ENCODE measurements around the gene USH2A.

The USH2A gene

GRCh38 chr1:215844777-215845176 is 578.5 kb downstream of the USH2A start:
- DNase-seq = no peak

- no peak for DNase-seq
These were observed 579.0 kb downstream of the USH2A start for GRCh38 chr1:215844266-215844665.

GRCh38 chr1:215842905-215843304 is 580.3 kb downstream of the USH2A start:
- no peak for DNase-seq

- no peak for DNase-seq
These were observed 587.3 kb downstream of the USH2A start for GRCh38 chr1:215835951-215836350.

GRCh38 chr1:215833941-215834729 is 589.1 kb downstream of the USH2A start:
- DNase-seq = no peak

DNA sequence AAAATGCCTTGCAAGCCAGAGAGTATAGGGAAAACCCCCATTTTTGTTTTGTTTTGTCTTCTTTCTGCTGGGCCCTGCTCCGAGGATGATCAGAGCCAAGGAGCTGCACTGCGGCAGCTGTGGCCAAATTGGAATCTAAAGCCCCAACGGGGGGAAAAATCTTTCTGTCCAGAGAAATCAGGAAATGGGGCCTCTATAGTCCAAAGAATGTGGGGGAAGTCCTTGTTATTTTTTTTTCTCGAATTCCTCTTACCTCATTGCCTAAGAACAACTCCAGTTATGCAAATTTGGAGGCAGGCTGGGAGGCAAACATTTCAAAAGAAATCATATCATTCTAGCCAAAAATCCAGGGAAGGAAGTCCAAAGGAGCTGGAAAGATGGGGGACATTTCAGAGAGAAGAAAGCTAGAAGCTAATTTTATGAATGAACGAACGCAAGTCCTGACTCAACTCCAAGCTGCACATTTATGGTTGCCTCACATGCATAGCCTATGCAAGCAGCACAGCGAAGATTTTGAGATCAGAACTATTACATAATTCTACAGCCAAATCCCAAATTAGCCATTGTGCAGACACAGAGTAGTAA is 592.9 kb downstream of the USH2A start:
- DNase-seq = no peak

DNA sequence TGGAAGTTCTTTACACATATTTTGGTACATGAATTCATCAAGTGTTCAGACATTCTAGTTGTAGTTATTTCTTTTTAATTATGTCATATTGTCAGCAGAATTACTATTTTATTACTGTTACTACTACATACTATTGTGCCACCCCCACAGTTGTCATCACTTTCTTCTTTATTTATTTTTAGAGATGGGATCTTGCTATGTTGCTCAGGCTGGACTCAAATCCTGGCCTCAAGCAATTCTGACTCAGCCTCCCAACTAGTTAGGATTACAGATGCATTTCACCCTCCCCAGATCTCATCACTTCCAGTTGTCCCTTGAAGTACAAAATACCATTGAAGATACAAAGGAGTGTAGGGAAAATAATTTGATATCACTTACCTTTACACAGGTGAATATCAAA is 598.2 kb downstream of the USH2A start:
- DNase-seq = no peak

DNA sequence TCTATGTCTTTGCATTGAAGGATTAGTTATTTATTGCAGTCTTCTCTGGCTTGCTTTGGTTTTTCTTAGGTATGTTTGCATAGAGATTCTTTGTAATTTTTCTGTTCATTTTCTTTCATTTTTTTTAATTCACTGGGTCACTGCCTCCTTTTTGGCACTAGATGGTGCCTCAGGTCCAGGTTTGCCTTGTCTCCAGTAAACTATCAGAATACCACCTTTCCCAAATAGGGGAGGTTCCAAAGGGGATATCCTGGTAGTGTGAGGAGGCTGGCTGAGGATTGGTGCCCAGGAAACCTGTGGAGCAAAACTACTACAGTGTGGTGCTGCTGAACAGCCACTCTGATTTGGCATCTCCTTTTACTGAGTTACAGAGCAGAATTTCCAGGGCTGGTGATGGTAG is 599.0 kb downstream of the USH2A start:
- no peak for DNase-seq

DNA sequence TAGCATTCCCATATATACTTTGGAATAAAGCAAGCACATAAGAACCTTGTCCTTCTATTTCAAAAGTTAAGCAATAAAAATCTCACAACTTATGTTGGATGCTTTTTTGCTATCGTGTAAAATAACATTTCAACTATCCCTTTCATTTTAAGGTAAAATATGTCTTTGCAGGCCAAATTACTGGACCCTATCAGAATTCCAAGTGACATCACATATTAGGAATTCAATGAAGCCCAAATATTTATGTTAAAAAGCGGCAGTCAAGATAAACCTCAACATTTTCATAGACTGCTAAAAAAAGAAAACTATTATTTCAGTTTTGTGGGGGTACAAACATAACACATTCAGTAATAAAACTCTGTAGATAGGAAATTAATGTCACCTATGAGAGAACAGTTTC is 604.1 kb downstream of the USH2A start:
- DNase-seq = no peak

DNA sequence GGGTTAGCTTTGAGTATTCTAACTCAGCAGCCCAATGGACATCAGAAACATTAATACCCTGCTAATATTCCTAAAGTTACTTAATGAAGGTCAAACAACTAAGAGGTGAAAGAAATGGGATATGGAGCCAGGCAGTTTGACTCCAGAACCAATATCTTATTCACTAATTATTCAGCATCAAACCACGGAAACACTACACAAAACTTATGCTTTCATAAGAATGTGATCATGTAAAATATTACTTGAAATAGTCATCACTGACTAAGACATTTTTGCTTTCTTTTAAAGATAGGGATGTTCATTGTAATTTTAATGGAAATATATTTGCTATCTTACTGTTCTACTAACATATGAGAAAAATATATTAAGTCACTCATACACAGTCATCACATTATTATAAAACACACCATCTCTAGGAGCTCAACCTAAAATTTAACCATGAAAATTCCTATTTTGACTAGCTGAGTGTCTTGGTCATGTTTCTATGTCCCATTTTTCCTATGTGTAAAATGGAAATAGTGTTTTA is 615.3 kb downstream of the USH2A start:
- DNase-seq = no peak

GRCh38 chr1:215807218-215807617 is 616.0 kb downstream of the USH2A start:
- no peak for DNase-seq

GRCh38 chr1:215797859-215798258 is 625.4 kb downstream of the USH2A start:
- no peak for DNase-seq

DNA sequence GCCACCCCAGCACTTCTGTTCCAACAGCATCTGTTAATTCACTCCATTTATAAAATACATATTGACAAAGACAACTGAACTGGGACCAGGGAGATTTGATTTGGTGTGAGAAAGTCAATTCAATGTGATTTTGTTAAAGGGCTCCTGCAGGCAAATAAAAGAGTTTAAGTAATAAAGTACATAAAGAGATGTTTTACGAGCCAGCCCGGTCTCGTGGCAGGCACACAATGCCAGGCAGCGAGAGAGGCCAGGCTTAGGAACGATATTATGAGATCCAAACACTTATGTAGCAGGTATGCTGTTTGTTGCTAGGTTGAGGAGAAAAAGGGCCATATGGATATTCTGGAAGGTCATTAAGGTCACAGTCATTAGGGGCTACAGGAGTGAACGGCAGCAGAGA is 629.1 kb downstream of the USH2A start:
- DNase-seq = no peak

- DNase-seq = no peak
These were observed 630.1 kb downstream of the USH2A start for GRCh38 chr1:215793180-215793579.

- DNase-seq = no peak
These were observed 630.8 kb downstream of the USH2A start for GRCh38 chr1:215792446-215792845.

DNA sequence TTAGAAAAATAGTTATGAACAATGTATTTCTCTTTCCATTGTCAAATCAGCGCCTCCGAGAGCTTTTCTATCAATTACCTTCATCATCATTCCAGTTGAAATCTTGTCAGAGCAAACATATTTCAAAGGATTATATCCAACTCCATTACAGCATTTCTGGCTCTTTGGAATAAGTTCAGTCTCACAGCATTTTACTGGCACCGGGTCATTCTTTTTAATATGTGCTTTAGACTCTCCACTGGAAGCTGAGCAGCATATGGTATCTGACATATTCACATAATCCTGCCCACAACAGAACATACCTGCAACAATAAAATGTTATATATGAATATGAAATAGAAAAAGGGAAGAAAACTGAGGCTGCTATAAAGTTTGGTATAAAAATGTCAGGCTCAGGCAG is 633.3 kb downstream of the USH2A start:
- no peak for DNase-seq

DNA sequence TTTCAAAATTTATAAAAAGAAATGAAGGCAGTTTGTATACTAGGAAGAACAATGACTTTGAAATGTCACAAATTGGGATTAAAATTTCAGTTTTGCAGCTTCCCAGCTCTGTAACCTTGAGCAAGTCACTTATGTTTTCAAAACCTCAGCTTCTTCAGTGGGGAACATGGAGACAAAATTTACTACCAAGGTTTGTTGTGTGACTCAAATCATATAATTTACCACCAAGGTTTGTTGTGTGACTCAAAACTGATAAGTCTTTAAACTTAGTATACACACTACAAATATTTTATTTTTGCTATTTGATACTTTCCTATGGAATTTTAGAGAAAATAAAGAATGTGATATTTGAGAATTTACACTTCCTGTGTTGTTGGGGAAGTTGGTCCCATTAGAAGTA is 636.3 kb downstream of the USH2A start:
- no peak for DNase-seq

GRCh38 chr1:215780641-215781040 is 642.6 kb downstream of the USH2A start:
- DNase-seq = no peak

GRCh38 chr1:215780139-215780538 is 643.1 kb downstream of the USH2A start:
- no peak for DNase-seq

DNA sequence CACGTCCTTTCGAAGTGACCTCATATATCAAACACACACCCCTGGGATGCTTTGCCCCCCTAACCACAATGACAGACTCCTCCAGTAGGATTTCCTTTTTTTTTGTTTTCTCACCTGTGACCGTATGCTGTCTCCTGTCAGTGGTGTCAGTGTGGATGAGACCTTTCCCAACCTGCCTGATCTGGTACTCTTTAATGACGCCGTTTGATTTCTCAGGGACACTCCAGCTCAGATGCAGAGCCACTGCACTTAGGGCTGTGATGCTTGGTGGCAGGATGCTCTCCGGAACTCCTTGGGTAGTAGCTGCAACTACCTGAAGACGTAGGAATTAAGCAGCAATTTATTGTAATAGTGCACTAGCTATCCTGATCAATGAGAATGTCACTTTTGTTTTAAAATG is 643.5 kb downstream of the USH2A start:
- DNase-seq = no peak

DNA sequence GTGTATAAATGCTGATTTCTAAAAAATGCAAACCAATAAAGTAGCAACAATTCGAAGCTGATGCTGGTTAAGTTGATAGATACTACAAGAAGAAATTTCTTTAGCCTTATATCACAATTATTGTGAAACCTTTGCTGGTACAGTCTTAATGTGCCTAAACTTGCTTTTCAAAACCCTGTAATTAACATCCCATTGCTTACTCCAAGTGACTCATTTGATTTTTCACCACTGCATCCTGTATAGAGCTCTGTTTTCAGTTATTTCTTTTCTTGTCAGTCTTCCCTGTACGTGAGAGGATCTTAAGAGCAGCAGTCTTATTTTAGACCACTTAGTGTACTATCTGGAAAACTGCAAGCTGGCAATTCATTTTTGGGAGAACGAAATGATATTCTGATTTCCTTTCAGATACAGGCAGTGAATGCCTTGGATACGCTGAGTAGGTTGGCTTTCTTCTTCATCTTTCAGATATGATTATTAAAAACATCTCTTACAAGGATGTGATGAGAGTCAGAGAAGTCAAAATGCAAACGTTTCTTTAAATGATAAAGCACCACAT is 645.8 kb downstream of the USH2A start:
- no peak for DNase-seq

DNA sequence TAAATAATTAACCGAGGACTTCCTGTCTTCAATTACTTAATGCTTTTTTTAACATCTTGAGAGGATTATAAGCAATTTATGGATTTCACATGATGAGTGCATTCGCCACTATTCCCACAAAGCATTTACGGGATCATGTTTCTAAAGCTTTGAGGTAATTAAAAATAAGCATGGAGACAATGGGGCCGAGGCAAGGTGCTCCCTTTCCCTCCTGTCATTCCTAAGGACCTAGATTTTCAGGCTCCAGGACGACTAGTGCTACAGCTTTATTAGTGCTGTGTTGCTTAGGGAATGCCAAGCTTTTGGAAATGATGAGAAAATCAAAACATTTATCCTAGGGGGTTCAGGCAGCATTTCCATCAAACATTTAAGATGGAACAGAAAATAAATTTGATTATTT is 646.9 kb downstream of the USH2A start:
- no peak for DNase-seq

DNA sequence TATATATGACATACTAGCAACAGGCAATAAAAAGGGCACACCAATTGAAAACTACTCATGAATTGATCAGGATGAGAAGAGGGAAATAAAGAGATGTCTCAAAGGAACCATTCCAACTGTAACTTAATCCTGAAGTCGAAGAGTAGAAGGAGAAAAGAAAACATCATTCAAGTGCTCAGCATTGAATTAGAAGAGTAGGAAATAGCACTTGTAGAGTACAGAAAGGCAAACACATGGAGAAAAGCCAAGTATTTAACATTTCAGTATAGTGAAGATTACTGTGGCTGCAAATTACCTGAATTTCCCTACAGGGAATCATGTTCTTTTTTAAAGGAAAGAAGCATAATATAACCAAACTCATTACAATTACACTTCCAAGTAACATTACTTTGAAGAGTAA is 651.1 kb downstream of the USH2A start:
- DNase-seq = no peak

- DNase-seq = no peak
These were observed 654.9 kb downstream of the USH2A start for GRCh38 chr1:215768303-215768702.

All from NCI-H526 treated with DMSO at 0.1 percent for 48 hours (cell line).